Muscle of arm (tissue), 12 donors: Measurements from ENCODE around the gene PLCD4. TPM values are rescaled to one million over a fixed set of nuclear protein-coding genes. Genes with fewer than 3 reads are reported as not detected.
A peak's percentile ranks its signal among the peaks of the same experiment; 100 is the strongest.

Experiments used
- DNase-seq: peaks from one replicate; pipeline ENCODE4 v3.0.0-alpha.2; 2013
- polyA plus RNA-seq, 12 donors: library from polyadenylated mRNA; unstranded; fragments of 120-200 nt; gene quantifications; one replicate each; pipeline ENCODE4 v1.2.1, GENCODE V29; 2013; ENCODE audit not compliant: insufficient read length in 12 of 12

The PLCD4 gene
- polyA plus RNA-seq, 12 donors, result 23.9 to 67.3 (median 52.2) TPM; not detected in 1

DNA sequence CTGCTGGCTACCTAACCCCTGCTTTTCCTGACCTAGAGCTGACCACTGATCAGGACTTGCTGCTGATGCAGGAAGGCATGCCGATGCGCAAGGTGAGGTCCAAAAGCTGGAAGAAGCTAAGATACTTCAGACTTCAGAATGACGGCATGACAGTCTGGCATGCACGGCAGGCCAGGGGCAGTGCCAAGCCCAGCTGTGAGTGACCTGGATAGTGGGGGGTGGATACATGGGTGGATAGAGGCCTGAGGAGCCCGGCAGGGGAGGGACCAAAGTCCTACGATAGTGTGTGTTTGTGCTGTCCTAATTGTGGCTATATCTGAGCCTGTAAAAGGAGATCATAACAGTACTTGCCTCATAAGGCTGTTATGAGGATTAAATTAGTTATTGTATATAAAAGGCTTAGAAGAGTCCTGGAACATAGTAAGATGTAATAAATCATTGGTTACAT, 8.2 kb downstream of the PLCD4 start:
- no peak for DNase-seq

DNA sequence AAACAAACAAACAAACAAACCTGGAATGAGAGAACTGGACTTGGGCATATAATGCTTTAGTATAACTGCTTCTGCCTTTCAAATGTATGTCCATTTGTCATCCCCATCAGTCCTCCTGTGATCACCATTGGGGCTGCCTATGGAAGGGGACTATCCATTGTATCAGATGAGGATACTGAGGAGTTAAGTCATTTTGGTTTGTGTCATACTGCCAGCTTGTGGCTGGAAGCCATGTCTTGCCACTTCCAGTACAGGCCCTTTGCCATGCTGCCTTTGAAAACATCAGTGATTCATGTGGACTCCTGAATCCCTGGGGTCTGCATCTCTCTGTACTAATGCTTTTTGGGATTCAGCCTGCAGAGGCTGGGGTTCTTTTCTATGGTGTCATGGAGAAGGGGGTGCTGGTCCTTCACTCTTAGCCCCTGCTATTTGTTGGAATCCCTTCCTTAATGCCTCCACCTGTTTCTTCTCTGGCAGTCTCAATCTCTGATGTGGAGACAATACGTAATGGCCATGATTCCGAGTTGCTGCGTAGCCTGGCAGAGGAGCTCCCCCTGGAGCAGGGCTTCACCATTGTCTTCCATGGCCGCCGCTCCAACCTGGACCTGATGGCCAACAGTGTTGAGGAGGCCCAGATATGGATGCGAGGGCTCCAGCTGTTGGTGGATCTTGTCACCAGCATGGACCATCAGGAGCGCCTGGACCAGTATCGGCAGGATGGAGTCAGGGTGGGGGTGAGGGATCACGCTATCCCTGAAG, 10.6 kb downstream of the PLCD4 start:
- DNase-seq, result no peak

DNA sequence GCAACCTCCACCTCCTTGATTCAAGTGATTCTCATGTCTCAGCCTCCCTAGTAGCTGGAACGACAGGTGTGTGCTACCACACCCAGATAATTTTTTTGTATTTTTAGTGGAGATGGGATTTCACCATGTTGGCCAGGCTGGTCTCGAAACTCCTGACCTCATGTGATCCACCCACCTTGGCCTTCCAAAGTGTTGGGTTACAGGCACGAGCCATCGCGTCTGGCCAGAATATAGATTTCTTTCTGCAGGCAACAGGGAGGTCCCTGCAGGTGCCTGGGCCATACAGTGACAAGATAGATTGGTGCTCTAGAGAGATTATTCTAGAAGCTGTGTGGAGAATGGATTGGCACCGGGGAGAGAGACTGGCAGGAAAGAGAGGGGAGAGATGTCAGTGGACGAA, 13.3 kb downstream of the PLCD4 start:
- no peak for DNase-seq

DNA sequence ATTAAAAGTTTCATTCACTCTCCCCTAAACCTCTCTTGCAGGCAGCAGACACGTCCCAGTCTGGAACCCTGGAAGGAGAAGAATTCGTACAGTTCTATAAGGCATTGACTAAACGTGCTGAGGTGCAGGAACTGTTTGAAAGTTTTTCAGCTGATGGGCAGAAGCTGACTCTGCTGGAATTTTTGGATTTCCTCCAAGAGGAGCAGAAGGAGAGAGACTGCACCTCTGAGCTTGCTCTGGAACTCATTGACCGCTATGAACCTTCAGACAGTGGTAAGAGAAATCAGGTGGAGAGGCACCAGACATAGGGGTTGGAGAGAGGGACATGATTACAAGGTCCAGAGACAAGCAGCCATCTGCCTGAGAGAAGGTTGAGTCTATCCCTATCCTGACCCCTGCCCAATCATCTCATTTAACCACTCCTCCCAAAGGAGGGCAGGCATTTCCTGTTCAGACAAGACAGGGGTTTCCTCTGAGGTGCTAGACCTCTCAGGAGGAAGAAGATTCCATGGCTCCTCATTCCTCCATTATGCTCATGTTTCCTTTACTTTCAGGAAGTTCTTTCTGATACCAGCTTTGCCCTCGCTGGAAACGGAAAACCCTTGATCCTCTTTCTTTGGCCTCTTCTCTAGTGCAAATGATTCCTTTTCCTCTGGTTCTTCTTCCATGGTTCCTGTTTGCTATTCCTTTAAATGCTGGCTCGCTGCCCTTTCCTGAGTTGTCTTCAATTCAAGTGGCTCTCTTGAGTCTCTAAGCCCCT, 15.1 kb downstream of the PLCD4 start:
- DNase-seq, result no peak

DNA sequence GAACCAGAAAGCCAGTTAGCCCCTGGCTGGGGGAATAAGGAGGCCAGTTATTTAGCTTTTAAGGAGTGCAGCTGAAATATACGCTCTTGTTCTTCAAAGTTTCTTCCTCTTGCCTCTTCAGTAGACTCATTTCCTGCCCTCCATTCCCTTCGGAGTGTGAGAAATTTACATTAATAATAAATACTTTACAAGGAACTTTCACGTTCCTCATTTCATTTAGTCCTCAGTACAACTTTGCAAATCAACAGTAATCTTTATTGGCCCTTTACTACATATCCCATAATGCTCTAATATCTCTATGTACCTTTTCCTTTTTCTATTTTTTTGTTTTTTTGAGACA, 15.6 kb downstream of the PLCD4 start:
- no peak for DNase-seq

DNA sequence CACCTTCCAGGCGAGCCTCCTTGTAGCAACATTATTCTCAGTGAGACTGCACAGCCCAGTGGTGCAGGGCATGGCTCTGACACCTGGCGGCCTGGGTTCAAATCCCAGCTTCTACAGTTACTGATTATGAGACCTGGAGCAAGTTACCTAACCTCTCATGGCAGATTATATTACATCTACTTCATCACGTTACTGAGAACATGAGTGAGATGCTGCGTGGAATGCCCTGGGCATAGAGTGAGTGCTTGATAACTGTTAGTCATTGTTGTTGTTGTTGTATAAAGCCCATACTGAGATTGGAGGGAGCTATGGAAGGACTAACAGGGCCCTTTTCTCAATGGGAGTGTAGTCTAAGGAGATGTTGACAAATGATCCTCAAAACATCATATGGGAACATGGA, 18.7 kb downstream of the PLCD4 start:
- no peak for DNase-seq

DNA sequence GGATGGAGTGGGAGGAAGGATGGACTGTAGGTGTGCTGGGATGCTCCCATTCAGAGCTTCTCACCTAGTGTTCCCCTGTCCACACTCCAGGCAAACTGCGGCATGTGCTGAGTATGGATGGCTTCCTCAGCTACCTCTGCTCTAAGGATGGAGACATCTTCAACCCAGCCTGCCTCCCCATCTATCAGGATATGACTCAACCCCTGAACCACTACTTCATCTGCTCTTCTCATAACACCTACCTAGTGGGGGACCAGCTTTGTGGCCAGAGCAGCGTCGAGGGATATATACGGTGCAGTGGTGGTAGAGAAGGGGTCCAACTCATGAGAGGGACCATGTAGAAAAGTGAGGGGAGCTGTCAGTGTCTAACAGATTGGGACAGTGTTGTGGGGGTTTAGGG, 20.2 kb downstream of the PLCD4 start:
- DNase-seq, result no peak

DNA sequence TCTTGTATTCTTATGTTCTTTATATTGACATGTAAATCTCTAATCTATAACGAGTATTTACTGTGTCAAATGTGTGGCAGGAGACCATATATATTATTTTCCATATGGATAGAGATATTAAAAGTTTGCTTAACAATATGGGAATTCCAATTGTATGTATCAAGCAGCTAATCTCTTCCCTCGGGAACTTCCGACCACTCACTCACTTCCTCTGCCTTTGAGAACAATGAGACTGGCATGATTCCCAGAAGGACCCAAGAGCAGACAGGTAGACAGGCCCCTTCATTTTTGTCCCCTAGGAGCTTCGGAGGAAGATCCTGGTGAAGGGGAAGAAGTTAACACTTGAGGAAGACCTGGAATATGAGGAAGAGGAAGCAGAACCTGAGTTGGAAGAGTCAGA, 24.1 kb downstream of the PLCD4 start:
- no peak for DNase-seq

DNA sequence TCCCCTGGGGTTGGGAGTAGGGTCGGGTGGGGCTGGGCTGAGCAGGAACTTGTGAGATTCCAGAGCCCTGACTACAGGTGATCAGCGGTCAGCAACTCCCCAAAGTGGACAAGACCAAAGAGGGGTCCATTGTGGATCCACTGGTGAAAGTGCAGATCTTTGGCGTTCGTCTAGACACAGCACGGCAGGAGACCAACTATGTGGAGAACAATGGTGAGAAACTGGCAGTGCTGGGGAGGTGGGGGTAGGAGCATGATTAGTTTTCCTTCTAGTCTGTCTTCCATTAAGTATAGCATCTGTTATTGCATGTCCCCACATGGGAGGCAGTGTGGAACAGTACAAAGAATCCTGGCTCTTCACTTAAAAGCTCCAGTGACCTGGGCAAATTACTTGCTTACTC, 28.0 kb downstream of the PLCD4 start:
- DNase-seq, result no peak

DNA sequence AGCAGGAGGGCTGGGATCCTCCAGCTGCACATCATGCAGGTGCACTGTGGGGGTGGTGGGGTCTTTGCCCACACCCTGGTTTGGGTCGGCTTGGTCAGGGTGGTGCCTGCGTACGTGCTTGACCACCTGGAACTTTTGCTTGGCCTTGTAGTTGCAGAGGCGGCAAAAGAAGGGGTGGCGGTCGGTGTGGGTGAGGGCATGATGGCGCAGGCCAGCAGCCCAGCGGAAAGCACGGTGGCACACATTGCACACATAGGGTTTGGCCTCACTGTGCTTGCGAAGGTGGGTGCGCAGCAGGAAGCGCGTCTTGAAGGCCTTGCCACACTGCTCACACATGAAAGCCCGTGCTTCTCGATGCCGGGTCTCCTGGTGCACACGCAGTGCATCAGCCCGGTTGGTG, 30.7 kb downstream of the PLCD4 start:
- DNase-seq, result no peak

DNA sequence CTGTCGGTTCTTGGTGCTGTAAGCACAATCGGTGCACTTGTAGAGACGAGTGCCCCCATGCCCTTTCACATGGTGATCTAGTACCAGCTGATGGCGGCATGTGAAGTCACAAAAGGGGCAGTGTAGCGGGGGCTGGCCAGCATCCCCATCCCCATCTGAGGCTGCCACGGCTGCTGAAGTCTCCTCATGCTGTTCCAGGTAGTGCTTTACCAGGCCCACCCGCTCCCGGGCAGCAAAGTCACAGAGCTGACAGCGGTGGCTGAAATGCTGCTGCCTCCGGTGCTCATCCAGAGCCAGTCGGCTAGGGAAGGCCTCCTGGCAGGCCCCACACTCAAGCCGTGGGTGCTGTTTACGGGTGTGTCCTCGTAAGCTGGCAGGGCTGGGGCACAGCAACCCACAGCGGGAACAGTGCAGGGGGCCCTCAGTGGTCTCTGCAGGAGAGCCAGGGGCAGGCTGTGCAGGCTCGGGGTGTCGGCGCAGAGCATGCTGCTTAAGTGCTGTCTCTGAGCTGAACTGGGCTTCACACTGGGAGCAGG, 34.5 kb downstream of the PLCD4 start:
- no peak for DNase-seq

DNA sequence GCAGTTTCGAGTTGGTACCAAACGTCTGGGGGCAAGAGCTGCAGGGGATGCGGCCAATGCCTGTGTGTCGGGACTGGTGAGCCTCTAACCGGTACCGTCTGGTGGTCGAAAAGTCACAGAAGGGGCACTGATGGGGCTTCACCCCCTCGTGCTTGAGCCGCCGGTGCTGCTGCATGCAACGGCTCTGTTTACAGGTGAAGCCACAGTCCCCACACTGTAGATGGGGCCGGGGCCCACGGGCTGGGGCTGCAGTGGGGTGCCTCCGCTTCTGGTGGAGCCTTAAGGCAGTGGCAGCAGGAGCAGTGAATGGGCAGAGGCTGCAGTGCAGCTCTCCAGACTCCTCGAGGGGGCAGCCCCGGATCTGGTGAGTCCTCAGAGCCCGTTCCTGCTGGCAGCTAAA, 35.1 kb downstream of the PLCD4 start:
- no peak for DNase-seq

DNA sequence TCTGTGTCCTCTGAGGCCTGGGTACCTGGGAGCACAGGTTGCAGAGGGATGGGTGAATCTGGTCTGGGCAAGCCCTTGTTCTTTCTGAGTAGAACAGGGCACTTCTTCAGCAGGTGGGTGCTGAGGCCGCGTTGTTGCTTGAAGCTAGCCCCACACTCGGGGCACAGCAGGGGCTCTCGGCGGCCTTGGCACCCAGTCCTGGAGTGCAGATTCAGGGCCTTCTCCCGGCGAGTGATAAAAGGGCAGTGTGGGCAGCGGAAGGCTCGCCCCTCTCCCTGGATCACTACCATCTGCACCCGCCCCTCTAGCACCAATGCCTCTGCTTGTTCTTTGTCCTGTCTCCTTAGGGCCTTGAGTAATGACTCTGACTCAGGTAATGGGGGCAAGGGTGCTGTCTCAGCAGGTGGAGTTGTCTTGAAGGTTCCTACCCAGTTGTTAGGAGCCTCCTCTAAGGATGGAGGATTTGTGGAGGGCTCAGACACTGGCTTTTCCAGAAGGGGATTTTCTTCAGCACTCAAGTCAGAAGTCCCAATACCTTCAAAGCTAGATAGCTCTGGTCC, 36.1 kb downstream of the PLCD4 start:
- no peak for DNase-seq

DNA sequence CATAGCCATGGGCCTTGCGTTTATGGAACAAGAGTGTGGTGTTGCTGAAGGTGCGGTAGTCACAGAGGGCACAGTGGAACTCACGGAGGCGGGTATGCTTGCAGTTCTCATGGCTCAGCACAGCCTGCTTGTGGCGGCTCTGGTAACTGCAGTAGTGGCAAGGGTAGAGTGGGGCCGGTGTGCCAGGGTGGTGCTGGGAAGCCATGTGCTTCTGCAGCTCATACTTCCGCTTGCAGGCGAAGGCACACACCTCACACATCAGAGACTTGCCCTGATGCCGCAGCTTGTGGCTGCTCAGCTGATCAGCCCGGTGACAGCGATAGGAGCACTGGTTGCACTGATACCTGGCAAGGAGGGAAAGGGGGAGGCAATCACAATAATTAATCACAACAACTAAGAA, 37.0 kb downstream of the PLCD4 start:
- DNase-seq, result no peak

DNA sequence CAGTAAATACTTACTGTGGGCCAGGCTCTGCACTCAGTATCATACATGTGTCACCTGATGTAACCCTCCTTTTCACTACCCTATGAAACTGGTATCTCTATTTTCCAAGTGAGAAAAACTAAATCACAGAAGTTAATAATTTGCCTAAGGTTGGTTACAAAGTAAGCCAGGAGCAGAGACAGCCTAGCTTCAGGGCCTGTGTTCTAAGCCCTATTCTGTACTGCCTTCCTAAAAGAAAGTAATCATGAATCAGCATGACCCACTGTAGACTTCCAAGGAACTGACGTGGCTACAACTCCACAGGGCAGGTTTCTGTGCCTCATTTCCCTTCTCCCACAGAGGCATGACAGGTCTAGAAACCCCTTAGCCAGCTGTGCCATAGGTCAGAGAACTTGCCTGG, 37.4 kb downstream of the PLCD4 start:
- no peak for DNase-seq

DNA sequence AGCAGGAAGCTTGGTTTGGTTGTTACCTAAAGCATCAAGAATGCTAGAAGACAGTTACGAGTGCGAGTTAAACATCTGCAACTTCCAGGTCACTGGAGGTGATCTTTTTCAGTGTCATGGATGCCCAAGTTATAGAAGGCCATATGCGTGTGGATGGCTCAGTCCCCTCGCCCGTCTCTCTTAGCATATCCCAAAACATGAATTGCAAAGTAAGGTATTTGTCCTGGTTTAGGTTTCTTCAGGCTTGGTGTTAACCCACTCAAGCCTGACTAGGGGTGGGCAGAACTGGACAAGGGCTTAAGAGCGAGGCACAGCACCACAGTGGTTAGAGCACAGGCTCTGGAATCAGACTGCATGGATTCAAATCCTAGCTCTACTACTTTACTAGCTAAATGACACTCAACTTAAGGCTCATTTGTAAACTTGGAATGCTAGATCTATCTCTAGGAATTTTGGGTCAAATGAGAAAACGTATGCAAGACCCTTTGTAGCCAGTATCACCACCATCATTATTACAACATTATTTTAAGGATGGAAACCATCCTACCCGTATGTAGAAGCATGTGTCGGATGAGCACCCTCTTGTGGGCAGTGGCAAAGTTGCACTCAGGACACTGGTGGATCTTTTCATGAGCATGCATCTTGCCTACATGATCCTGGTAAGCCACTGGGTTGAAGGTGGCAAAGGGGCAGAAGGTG, 40.5 kb downstream of the PLCD4 start:
- DNase-seq, result peak; percentile 43

DNA sequence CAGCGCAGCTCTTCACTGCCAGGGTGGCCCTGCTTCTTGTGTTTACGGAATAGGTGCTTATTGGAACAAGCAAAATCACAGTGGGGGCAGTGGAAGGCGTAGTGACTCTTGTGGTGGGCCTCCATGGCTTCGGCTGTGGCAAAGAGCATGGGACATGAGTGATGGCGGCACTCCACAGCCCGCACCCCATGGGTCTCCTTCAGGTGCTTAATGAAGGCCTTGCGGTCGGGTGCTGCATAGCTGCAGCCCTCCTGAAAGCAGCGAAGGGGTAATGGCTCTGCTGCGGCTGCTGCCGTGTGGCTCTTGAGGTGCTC, 41.0 kb downstream of the PLCD4 start:
- no peak for DNase-seq

DNA sequence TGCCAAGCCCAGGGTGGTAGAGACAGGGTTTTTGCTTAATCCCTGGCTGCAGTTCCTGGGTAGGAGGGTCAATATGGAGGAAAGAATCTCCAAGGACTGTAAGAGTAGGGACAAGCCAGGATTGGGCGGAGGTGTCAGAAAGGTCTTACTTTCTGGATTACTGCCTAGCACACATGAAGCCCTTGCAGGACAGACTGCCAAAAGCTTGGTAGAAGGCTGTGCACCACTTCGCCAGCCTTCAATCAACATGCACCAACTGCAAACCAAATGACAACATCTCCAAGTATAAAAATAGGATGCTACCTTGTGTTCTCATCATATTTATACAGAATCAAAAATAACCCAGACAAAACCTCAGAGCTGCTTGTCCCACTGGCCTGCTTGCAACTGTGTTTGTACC, 48.1 kb downstream of the PLCD4 start:
- DNase-seq, result no peak

DNA sequence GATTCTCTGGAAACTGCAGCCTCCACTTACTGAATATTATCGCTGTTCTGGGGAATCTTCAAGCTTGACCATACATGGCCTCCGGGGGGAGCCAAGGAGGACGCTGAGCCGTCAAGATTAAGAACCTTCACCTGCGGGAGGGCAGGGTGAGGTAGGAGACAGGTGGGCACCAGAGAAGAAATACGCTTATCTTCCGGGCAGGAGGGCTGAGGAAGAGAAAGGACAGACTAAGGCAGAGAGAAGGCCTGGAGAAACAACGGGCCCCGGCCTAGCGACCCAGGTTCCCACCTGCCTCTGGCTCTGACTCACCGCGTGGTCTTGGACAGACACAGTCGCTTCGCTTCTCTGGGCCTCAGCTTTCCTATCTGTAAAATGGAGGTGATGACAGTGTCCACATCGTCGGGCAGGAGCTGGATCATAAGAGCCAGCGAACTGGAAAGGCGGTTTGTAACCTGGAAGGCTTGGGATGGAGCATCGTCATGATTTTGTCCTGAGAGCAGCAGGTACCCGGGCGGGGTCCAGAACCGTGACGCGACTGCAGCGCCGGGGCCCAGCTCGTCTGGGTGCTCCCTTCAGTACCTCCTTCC, 51.1 kb downstream of the PLCD4 start:
- DNase-seq, result peak; percentile 15

DNA sequence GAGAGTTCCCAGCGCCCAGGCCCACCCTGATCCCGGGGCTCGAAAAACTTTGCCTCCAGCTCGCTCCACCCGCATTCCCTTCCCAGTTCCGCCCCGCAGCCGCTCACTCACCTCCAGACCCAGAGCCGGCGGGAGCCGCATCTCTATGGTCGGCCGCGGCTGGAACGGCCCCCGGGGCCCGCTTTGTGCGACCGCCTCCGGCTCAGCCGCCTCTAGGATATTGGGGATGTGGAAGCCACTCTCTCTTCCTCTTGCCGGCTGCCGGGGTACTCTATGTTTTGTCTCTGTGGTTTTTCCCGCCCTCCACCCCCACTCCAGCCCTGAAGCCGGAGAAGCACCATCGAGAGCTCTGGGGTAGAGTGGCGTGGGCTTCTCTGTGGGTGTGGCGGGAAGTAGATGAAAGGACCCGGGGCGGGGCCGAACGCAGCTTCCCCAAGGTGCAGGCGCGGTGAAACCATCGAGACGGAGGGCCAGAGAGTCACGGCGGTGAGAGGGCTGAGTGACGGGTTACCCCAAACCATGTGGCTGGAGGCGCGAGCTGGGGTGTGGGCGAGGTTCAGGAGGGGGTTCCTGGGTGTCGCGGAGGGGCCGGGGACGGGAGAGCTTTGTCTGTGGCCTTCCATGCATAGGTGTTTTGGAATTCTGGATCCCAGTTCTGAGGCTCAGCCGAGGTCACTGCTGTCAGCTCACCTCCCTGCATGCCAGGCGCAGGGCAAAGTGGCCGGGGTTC, 51.7 kb downstream of the PLCD4 start, which contains the start of the genes BCS1L and ZNF142:
TSS of gene BCS1L (plus strand) at position 426 of the 730 bp plus-strand sequence. CDS start 1,305 bp downstream, outside the sequence.
TSS of gene ZNF142 (minus strand) at position 366 of the 730 bp plus-strand sequence. CDS start 3,194 bp downstream, outside the sequence.
- DNase-seq, result peak; percentile 88

DNA sequence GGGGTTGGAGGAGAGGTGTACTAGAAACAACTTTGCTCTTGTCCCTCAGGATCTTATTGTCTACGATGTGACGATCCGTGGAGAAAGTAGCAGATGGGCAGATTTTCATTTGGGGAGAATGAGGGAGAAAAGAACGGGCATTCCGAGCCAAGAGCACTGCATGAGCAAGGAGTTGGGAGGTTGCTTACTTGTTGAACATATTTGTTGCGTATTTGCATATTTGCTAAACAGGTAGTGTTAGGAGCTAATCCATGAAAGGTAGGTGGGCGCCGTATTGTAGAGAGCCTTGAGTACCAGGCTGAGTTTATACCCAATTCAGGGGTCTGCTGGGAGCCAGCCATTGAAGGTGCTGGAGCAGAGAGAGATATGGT, 52.3 kb downstream of the PLCD4 start:
- DNase-seq, result no peak
